HG03103 (cell line): Measurements from ENCODE around the gene FREY1.

Experiments used
- ATAC-seq: cut with Tn5 transposase; IDR thresholded peaks from one replicate; pipeline ENCODE4 v1.9.1; 2021; ENCODE audit warnings: low read depth; ENCODE audit not compliant: unreplicated experiment

Gene FREY1

GRCh38 chr11:45929486-45930030 lies 22.5 kb upstream of the FREY1 start:
- ATAC-seq, result no peak

- no peak for ATAC-seq
These were observed 21.6 kb upstream of the FREY1 start for GRCh38 chr11:45928535-45929215.

- no peak for ATAC-seq
These were observed 20.8 kb upstream of the FREY1 start for GRCh38 chr11:45927684-45928413.

GRCh38 chr11:45927332-45927683 lies 20.2 kb upstream of the FREY1 start:
- no peak for ATAC-seq

- no peak for ATAC-seq
These were observed 19.7 kb upstream of the FREY1 start for GRCh38 chr11:45926536-45927331.

GRCh38 chr11:45926001-45926401 lies 18.9 kb upstream of the FREY1 start:
- no peak for ATAC-seq

GRCh38 chr11:45925550-45925949 lies 18.5 kb upstream of the FREY1 start:
- no peak for ATAC-seq

- ATAC-seq, result no peak
These were observed 17.9 kb upstream of the FREY1 start for GRCh38 chr11:45924927-45925326.

- no peak for ATAC-seq
These were observed 17.2 kb upstream of the FREY1 start for GRCh38 chr11:45924036-45924915.

- no peak for ATAC-seq
These were observed 15.5 kb upstream of the FREY1 start, which contains the start of gene LARGE2 for GRCh38 chr11:45922425-45923082. Gene LARGE2 (plus strand): TSS chr11:45922656. CDS start chr11:45922883, 227 bp downstream.

GRCh38 chr11:45921561-45922424 lies 14.7 kb upstream of the FREY1 start:
- ATAC-seq, result no peak

- ATAC-seq, result no peak
These were observed 13.7 kb upstream of the FREY1 start for GRCh38 chr11:45920531-45921477.

GRCh38 chr11:45919806-45920530 lies 12.9 kb upstream of the FREY1 start:
- ATAC-seq, result no peak

- ATAC-seq, result no peak
These were observed 12.0 kb upstream of the FREY1 start for GRCh38 chr11:45918962-45919675.

GRCh38 chr11:45918331-45918941 lies 11.4 kb upstream of the FREY1 start:
- ATAC-seq, result peak; percentile 44
